Suprapubic skin (tissue), 4 donors: ENCODE data around the gene SMIM33. TPM values are rescaled to one million over a fixed set of nuclear protein-coding genes. Genes with fewer than 3 reads are reported as not detected.
"Not testable (repeated sequence)": the region's sequence is repeated elsewhere in the genome, so short reads cannot be mapped to it uniquely, and the experiment has no call there.

Source experiments
- DNase-seq, 2 donors: peaks; one replicate each; pipeline ENCODE4 v3.0.0-alpha.2; 2019; ENCODE audit warnings: low spot score in 2 of 2
- H3K27ac ChIP-seq: fragments of 200-600 bp; sonication (generic); one replicate; pipeline ENCODE4 v1.5.1; 2019
- H3K27me3 ChIP-seq: fragments of 200-600 bp; sonication (generic); one replicate; pipeline ENCODE4 v1.5.1; 2019
- H3K36me3 ChIP-seq: fragments of 200-600 bp; sonication (generic); one replicate; pipeline ENCODE4 v1.5.1; 2019
- H3K4me1 ChIP-seq: fragments of 200-600 bp; sonication (generic); one replicate; pipeline ENCODE4 v1.5.1; 2019
- H3K4me3 ChIP-seq: fragments of 200-600 bp; sonication (generic); one replicate; pipeline ENCODE4 v1.5.1; 2019; ENCODE audit warnings: mild to moderate bottlenecking
- H3K9me3 ChIP-seq: fragments of 200-600 bp; sonication (generic); one replicate; pipeline ENCODE4 v1.5.1; 2019
- CTCF ChIP-seq, 2 donors: fragments of 200-600 bp in 1 of 2; fragments of 450-650 bp in 1 of 2; sonication (generic) in 1 of 2; IDR thresholded peaks; one replicate each; pipeline ENCODE4 v1.5.1; 2016 to 2019; ENCODE audit warnings: antibody characterized with exemption in 2 of 2, mild to moderate bottlenecking in 1 of 2, moderate library complexity in 1 of 2
- EP300 ChIP-seq: sonication (generic); formaldehyde crosslinking; IDR thresholded peaks from one replicate; pipeline ENCODE4 v1.6.1; 2017; ENCODE audit warnings: antibody characterized with exemption
- POLR2A ChIP-seq, 2 donors: fragments of 450-650 bp; IDR thresholded peaks; one replicate each; pipeline ENCODE4 v1.6.1; 2017; ENCODE audit warnings: antibody characterized with exemption in 2 of 2, mild to moderate bottlenecking in 2 of 2, moderate library complexity in 2 of 2
- POLR2AphosphoS5 ChIP-seq, 3 donors: sonication (generic); formaldehyde crosslinking; IDR thresholded peaks; one replicate each; pipeline ENCODE4 v1.6.1; 2017; ENCODE audit warnings: antibody characterized with exemption in 3 of 3
- WGBS: methylation state at CpG from one replicate; pipeline ENCODE4 v1.1.5; 2018; 5-methylcytosine and 5-hydroxymethylcytosine counted together
- total RNA-seq, 4 donors: library from RNA; depleted of rRNA; stranded (reverse); fragments of >200 nt; gene quantifications; one replicate each; pipeline ENCODE4 v1.1.0, GENCODE V29; 2016

The SMIM33 gene
- total RNA-seq, 4 donors from 2014 or later, result not detected

- WGBS, result 3% methylated on average over 15 of the region's 19 CpGs
- H3K27me3 ChIP-seq, result no peaks in the 10 kb centered on the region
- peak; percentile 93 to 94 for DNase-seq
- no peaks in the 10 kb centered on the region for H3K9me3 ChIP-seq
- TF ChIP-seq POLR2A (IDR thresholded peaks at IDR 0.05) (peak in 1 of 2 donors; percentile 22), POLR2AphosphoS5 (IDR thresholded peaks at IDR 0.05) (no peak)
- peak within 1 kb of the TSS; percentile 53 for H3K4me3 ChIP-seq
- peak within 1 kb of the TSS; percentile 94 for H3K27ac ChIP-seq
- peaks cover 46% of the 10 kb centered on the region for H3K4me1 ChIP-seq
- peaks cover 18% of the 10 kb centered on the region for H3K36me3 ChIP-seq
Observed at GRCh38 chr5:139482050-139482889, 11.5 kb downstream of the SMIM33 start, which contains the start of gene STING1. Gene STING1, minus strand, starts transcription at chr5:139482758. Its CDS starts 1,054 bp downstream, at chr5:139481704.

DNA sequence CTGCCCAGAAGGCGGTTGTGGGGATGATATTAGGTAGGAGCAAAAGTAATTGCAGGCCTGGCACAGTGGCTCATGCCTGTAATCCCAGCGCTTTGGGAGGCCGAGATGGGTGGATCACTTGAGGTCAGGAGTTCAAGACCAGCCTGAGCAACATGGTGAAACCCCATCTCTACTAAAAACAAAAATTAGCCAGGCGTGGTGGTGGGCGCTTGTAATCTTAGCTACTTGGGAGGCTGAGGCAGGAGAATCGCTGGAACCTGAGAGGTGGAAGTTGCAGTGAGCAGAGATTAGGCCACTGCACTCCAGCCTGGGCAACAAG lies 12.0 kb downstream of the SMIM33 start:
- Histone ChIP-seq H3K4me1 (peaks cover 46% of the 10 kb centered on the region), H3K36me3 (peaks cover 12% of the 10 kb centered on the region), H3K27ac (peak overlapping the region; percentile 94), H3K4me3 (peak overlapping the region; percentile 53)
- not testable (repeated sequence) for DNase-seq, H3K9me3 ChIP-seq, H3K27me3 ChIP-seq
- WGBS, result 42% methylated on average over 6 of the region's 6 CpGs

DNA sequence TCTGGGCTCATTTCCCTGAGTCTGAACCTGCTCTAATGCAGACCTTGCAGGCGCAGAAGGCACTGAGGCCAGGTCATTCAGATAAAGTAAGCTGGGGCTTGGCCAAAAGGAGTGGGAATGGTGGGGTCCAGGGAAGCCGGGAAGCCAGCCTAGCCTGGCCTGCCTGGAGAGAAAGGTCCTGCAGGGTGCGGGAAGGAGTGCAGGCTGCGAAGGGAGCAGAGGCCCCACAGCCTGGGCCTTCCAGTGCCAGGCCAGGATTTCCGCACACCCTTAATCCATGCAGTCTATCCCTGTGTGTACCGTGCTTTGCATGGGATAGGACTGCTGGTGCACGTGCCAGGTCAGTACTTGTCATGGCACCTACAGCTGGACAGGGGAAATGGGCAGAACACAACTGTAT lies 15.4 kb downstream of the SMIM33 start:
- Histone ChIP-seq H3K4me1 (peaks cover 35% of the 10 kb centered on the region), H3K9me3 (no peaks in the 10 kb centered on the region), H3K27me3 (no peaks in the 10 kb centered on the region), H3K4me3 (no peak overlapping the region), H3K36me3 (no peaks in the 10 kb centered on the region), H3K27ac (no peak overlapping the region)
- DNase-seq, result no peak
- TF ChIP-seq POLR2AphosphoS5 (IDR thresholded peaks at IDR 0.05) (no peak), POLR2A (IDR thresholded peaks at IDR 0.05) (no peak), EP300 (no peak), CTCF (IDR thresholded peaks at IDR 0.05) (no peak)
- 86% methylated on average over 7 of the region's 7 CpGs for WGBS

- H3K27ac ChIP-seq, result no peak overlapping the region
- WGBS, result 75% methylated on average over 2 of the region's 3 CpGs
- H3K4me1 ChIP-seq, result peaks cover 25% of the 10 kb centered on the region
- no peaks in the 10 kb centered on the region for H3K27me3 ChIP-seq
- no peak for TF ChIP-seq POLR2AphosphoS5 (IDR thresholded peaks at IDR 0.05)
- TF ChIP-seq EP300, result no peak
- TF ChIP-seq CTCF (IDR thresholded peaks at IDR 0.05), result no peak
- no peak for TF ChIP-seq POLR2A (IDR thresholded peaks at IDR 0.05)
- H3K4me3 ChIP-seq, result no peak overlapping the region
- no peaks in the 10 kb centered on the region for H3K36me3 ChIP-seq
- no peaks in the 10 kb centered on the region for H3K9me3 ChIP-seq
- DNase-seq, result no peak
Observed at GRCh38 chr5:139488260-139488659, 17.5 kb downstream of the SMIM33 start.

- H3K36me3 ChIP-seq, result no peaks in the 10 kb centered on the region
- no peaks in the 10 kb centered on the region for H3K27me3 ChIP-seq
- no peaks in the 10 kb centered on the region for H3K9me3 ChIP-seq
- no peak overlapping the region for H3K4me3 ChIP-seq
- WGBS, result 25% methylated on average over 6 of the region's 6 CpGs
- no peak overlapping the region for H3K27ac ChIP-seq
- no peak for DNase-seq
- no peak for TF ChIP-seq POLR2A (IDR thresholded peaks at IDR 0.05)
- TF ChIP-seq CTCF (IDR thresholded peaks at IDR 0.05), result no peak
- no peak for TF ChIP-seq POLR2AphosphoS5 (IDR thresholded peaks at IDR 0.05)
- no peak for TF ChIP-seq EP300
- H3K4me1 ChIP-seq, result peaks cover 14% of the 10 kb centered on the region
Observed at GRCh38 chr5:139492700-139493192, 21.9 kb downstream of the SMIM33 start.

- TF ChIP-seq POLR2A (IDR thresholded peaks at IDR 0.05) (no peak), EP300 (no peak), POLR2AphosphoS5 (IDR thresholded peaks at IDR 0.05) (no peak), CTCF (IDR thresholded peaks at IDR 0.05) (no peak)
- peaks cover 14% of the 10 kb centered on the region for H3K4me1 ChIP-seq
- no peak for DNase-seq
- H3K4me3 ChIP-seq, result no peak overlapping the region
- H3K27me3 ChIP-seq, result no peaks in the 10 kb centered on the region
- no peaks in the 10 kb centered on the region for H3K9me3 ChIP-seq
- H3K27ac ChIP-seq, result no peak overlapping the region
- WGBS, result 90% methylated on average over 3 of the region's 3 CpGs
- H3K36me3 ChIP-seq, result no peaks in the 10 kb centered on the region
Observed at GRCh38 chr5:139494256-139494655, 23.5 kb downstream of the SMIM33 start.
